GM21723 (cell line): Measurements from ENCODE around the gene ZSWIM3.
A peak's percentile ranks its signal among the peaks of the same experiment; 100 is the strongest.
"Not testable (repeated sequence)": the region's sequence is repeated elsewhere in the genome, so short reads cannot be mapped to it uniquely, and the experiment has no call there.

Source experiments
- ATAC-seq: cut with Tn5 transposase; IDR thresholded peaks from one replicate; pipeline ENCODE4 v1.9.1; 2021; ENCODE audit warnings: mild to moderate bottlenecking, moderate library complexity; ENCODE audit not compliant: unreplicated experiment

The ZSWIM3 gene

DNA sequence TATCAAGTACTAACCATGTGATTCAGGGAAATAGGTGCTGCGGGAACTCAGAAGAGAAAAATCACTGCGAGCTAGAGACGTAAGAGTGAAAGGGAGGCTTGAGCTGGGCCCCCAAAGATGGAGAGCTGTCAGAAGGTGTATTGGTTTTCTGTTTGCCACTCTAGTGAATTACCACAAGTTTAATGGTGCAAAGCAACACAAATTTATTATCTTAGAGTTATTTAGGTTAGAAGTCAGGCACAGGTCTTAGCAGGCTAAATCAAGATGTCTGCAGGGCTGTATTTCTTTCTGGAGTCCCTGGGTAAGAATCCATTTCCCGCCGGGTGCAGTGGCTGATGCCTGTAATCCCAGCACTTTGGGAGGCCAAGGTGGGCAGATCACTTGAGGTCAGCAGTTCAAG is 2.5 kb downstream of the ZSWIM3 start:
- ATAC-seq = no peak

- ATAC-seq = no peak
Observed at GRCh38 chr20:45860560-45861220, 3.3 kb downstream of the ZSWIM3 start.

DNA sequence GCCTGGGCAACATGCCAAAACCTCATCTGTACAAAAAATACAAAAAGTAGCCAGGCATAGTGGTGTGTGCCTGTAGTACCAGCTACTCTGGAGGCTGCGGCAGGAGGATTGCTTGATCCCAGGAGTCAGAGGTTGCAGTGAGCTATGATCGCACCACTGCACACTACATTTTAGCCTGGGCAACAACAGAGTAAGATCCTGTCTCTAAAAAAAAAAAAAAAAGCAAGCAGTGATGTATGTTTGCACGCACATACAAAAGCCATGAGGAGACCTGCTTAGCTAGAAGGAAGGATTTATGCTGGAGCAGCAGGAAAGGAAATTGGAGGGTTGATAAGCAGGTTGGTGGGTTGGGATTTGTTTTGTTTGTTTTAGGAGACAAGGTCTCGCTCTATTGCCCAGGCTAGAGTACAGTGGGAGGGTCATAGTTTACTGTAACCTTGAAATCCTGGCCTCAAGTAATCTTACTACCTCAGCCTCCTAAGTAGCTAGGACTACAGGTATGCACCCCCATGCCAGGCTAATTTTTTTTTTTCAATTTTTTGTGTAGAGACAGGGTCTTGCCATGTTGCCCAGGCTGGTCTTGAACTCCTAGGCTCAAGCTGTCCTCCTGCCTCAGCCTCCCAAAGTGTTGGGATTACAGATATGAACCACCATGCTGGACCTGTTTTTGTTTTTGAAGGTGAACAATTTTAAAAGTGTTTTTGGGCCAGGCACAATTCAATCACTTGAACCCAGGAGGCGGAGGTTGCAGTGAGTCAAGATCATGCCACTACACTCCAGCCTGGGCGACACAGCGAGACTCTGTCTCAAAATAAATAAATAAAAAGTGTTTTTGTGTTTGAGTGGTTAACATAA is 4.0 kb downstream of the ZSWIM3 start:
- no peak for ATAC-seq

DNA sequence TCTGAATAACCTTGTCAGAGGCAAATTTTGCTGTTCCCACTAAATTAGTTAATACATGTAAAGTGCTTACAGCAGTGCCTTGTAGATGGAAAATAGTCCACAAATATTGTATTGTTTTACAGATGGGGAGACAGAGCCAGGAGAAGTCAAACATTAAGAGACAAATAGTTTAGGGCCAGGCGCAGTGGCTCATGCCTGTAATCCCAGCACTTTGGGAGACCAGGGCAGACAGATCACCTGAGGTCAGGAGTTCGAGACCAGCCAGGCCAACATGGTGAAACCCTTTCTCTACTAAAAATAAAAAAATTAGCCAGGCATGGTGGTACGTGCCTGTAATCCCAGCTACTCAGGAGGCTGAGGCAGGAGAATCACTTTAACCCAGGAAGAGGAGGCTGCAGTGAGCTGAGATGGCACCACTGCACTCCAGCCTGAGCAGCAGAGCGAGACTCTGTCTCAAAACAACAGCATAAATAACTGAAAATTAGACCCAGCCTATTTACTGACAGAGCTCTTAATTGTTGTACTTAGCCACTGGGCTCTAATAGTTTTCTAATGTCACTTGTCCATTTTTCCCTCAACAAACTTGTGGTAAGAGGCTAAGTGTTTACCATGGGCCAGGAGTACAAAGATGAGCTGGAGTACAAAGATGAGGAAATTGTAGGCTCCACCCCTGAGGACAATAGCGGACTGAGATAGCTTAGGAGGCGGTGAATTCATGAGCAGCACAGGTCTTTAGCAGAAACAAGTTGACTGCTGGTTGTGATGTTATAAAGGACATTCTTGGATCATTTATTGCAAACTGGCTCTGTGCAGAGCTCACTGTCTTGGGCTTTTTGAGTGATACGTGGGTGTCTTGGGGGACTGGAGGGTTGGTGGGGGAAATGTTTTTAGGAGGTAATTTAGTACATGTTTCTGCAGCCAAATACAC is 6.4 kb downstream of the ZSWIM3 start:
- no peak for ATAC-seq

DNA sequence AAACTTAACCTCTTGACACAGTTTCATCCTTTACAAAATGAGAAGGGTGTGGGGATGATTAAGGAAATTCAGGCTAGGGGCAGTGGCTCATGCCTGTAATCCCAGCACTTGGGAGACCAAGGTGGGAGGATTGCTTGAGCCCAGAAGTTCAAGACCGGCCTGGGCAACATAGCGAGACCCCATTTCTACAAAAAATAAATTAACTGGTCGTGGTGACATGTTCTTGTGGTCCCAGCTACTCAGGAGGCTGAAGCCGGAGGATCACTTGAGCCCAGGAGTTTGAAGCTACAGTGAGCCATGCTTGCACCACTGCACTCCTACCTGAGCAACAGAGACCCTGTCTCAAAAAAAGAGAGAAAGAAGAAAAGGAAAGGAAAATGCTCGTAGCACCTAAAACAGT is 9.0 kb downstream of the ZSWIM3 start:
- ATAC-seq = no peak

- no peak for ATAC-seq
Observed at GRCh38 chr20:45867136-45867818, 9.9 kb downstream of the ZSWIM3 start.

GRCh38 chr20:45867819-45868176 is 10.4 kb downstream of the ZSWIM3 start:
- ATAC-seq = no peak

DNA sequence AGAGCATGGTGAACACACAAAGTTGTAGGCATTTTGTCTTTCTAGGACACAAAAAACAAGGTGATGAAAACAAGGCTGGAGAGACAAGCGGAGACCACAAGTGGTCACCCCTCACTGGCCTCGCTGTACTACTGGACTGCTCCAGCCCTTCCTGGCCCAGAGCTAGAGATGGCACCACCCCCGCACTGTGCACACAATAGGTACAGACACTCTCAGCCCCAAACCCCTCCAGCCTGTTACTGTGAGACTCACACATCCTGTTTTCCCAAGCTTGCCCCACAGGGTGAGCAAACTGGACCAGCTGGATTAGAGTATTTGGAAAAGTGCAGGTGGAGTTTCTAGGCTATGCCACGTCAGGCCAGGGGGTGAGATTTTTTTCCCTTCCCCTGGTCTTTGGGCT is 15.2 kb downstream of the ZSWIM3 start:
- no peak for ATAC-seq

DNA sequence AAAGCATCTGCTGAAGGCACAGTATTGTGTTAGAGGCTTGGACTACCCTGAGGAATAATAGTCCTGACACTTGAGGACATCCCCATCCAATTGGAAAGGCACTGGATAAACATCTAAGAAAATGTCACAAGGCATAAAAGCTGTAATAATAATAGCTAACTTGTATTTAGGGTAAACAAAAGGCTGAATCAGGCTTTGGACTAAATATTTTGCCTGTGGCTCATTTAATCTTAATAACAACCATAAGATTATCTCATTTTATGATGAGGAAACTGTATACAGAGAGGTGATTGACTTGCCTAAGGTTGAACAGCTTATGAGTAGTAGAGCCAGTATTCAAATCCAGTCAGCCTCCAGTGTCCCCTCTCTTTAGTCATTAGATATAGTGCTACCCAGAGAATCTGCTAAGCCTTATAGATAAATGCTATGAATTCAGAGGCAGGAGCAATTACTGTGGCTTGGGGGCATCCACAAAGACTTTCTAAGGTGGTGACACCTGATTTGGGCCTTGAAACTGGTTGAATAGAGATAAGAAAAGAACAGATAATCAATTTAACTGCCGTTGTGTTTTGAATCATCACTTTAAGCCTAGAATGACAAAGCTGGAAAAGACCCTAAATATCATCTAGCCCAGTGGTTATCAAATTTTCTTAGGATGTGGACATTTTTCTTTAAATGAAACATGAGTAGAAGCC is 16.1 kb downstream of the ZSWIM3 start:
- ATAC-seq = no peak

DNA sequence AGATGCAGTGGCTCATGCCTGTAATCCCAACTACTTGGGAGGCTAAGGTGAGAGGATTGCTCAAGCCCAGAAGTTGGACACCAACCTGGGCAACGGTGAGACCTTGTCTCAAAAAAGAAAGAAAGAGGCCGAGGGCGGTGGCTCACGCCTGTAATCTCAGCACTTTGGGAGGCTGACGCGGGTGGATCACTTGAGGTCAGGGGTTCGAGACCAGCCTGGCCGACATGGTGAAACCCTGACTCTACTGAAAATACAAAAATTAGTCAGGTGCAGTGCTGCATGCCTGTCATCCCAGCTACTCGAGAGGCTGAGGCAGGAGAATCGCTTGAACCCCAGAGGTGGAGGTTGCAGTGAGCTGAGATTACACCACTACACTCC is 16.7 kb downstream of the ZSWIM3 start:
- not testable (repeated sequence) for ATAC-seq

DNA sequence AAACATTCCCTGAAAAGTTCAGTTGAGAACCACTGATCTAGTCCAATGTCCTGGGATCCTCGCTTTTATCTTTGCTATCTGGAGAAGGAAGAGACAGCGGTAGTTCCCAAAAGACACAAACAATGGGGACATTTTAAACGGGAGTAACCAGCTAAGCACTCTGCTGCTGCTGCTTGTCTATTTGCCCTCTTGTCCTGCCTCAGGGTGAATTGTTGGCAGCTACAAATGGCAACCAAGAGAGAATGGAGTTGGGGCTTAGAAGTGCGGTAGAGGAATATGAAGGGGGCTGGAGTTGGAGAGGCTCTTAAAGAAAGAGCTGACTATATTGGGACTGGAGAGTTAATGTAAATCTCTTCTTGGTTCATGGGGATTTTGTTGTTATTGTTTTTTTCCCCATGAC is 17.2 kb downstream of the ZSWIM3 start:
- no peak for ATAC-seq

GRCh38 chr20:45878076-45878761 is 20.8 kb downstream of the ZSWIM3 start:
- ATAC-seq = no peak

DNA sequence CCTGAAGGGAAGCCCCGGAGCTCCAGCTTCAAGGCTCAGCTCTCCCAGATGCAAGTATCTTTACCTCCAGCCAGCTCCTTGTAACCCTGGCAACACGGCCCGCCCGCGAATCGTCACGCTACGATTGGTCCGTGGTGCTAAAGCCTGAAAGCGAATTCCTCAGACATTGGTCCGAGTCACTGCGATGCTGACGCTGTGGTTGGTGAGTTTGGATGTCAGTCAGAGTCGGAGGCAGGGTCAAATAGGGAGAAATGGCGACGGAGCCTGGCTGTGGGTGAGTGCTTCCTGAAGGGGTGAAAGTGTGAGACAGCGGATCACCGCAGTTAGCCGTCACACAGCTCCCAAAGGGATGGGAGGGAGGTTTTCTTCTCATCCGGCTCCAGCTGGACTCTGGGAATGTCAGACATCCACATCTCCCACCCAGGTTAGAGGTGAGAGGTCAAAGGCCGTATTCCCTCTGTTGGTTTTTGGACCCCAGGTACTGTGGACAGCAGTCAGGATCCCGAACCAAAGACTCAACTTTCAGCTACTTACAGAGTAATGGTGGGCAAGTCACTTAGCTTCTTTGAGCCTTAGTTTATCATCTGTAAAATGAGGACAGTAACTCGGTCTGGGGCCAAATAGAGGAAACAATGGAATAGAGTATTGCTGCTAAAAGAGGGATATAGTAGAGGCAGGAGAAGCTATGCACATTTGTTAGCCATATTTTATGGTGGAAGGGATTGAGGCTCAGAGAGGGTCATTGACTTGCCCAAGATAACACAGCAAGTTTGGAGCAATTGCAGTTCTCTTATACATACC is 23.8 kb downstream of the ZSWIM3 start, which contains the start of gene ZSWIM1:
TSS of gene ZSWIM1 (plus strand) at position 240 of the 801 bp plus-strand sequence. CDS start 1,366 bp downstream, outside the sequence.
- ATAC-seq = peak; percentile 99

DNA sequence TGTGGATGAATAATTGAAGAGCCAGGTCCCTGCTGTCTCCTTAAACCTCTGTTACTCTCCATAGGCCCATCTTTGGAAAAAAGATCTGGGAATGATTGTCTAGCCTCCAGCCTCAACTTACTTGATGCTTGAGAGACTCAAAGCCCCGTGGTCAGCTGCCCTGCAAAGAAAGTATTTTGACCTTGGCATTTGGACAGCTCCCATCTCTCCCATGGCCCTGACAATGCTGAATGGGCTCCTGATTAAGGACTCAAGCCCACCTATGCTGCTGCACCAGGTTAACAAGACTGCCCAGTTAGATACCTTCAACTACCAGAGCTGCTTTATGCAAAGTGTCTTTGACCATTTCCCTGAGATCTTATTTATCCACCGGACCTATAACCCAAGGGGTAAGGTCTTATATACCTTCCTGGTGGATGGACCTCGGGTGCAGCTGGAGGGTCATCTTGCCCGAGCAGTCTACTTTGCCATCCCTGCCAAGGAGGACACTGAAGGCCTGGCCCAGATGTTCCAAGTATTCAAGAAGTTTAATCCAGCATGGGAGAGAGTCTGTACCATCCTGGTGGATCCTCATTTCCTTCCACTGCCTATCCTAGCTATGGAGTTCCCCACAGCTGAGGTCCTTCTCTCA is 25.2 kb downstream of the ZSWIM3 start:
- ATAC-seq = no peak

- no peak for ATAC-seq
Observed at GRCh38 chr20:45883100-45883469, 25.7 kb downstream of the ZSWIM3 start.

DNA sequence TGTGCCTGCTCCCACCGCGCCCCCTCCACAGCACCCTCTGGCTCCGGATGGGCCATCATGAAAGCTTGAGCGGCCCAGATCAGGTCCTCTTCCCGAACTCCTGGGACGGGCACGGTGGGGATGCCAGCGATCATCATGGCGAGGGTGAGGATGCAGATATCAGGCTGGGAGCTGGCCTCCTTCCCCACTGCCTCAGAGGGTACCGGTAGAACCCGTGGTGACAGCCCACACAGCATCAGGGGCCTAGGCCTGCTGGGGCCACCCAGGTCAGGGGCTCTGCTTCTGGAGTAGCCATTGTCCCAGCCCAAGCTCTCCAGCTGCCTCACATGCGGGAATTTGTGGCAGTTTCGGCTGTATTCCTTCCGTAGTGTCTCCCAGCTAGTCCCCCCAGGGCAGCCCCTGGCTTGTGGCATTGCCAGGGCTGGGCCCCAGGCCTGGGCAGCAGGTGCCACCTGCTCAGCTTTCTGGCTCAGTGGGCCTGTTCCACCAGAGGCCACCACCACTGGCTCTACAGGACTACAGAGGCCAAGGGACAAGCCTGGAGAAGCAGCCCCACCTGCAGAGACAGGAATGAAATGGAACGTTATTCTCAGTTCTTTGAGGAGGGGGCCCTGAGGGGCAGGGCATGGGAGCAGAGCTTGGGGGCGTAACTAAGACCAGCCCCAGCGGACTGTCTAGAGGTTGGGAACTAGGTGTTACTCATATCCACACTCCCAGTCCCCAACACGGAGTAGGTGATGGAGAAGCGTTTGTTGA is 29.4 kb downstream of the ZSWIM3 start:
- no peak for ATAC-seq

DNA sequence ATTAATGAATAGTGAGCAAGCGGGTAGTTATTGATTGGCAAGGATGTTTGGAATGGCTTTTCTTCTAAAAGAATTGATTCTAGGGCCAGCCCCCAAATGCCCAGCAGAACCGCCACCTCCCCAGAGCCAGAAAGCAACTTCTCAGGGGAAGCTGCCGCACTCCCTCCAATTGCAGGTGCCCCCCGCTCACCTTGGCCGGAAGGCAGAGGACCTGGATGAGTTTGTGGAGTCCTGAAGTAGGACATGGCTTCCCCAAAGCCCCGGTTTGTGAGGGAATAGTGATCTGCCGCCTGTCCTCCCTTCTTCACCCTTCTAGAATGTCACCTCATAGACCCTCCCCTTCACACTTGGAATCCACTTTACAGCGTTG is 29.9 kb downstream of the ZSWIM3 start, which contains the start of gene SPATA25:
TSS of gene SPATA25 (minus strand) at position 277 of the 370 bp plus-strand sequence. CDS start at position 245, 32 bp downstream.
- no peak for ATAC-seq

DNA sequence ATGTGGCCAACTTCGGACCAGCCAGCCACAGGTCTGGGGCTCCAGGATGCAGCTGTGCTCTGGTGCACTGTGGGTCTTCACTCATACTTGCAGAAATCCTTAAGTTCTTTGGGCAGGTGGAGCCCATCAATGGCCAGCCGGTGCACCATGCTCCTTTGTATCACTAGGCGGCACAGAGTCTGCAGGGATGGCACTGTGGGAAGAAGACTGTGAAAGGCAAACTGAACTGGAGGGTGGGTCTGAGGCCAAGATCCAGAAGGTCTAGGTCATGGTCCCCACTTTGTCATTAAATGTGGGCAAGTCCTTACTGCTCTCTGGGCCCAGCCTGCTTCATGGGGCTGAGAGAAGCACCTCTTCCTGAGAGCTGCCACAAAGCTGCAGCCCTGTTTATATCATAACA is 31.3 kb downstream of the ZSWIM3 start:
- ATAC-seq = no peak
